ENCODE data around the gene CISH. TPM values are rescaled to one million over a fixed set of nuclear protein-coding genes. Genes with fewer than 3 reads are reported as not detected.

CISH gene
- total and polyA plus RNA-seq, 9 of the 15 experiments (the other 6 are each of a cell fraction or from before 2014, with no cell fraction given) = 1.7 to 47.7 (median 18.3) TPM

- TF ChIP-seq HBP1 (CRISPR knock-in tag; IDR thresholded peaks at IDR 0.05) (no peak), KDM2B (CRISPR knock-in tag; IDR thresholded peaks at IDR 0.05) (0 out of 2 replicates have a peak, but pooled peaks have one; percentile 3), CEBPZ (IDR thresholded peaks at IDR 0.05; ENCODE audit: borderline replicate concordance, low read depth, low read length) (no peak), ZHX1 (conservative IDR thresholded peaks at IDR 0.05; ENCODE audit: low read length) (no peak), CTCF (IDR thresholded peaks at IDR 0.05 in 2 of 3, conservative IDR thresholded peaks at IDR 0.05 in 1 of 3; ENCODE audit: insufficient read depth in 2 of 3, low read depth in 1 of 3, low read length in 3 of 3) (peak; percentile 18 to 52 (median 39); a peak in 5 of 6 replicates), CEBPB (tag; IDR thresholded peaks at IDR 0.05) (no peak), NCOA2 (IDR thresholded peaks at IDR 0.05; ENCODE audit: partially characterized antibody in 2 of 2) (no peak), FOXA3 (CRISPR knock-in tag; conservative IDR thresholded peaks at IDR 0.05 in 1 of 2, IDR thresholded peaks at IDR 0.05 in 1 of 2) (no peak), RBM17 (IDR thresholded peaks at IDR 0.05; ENCODE audit: borderline replicate concordance, low read depth, low read length) (no peak), KLF13 (tag; IDR thresholded peaks at IDR 0.05; ENCODE audit: borderline replicate concordance, low read depth) (no peak), MEF2D (tag; conservative IDR thresholded peaks at IDR 0.05; ENCODE audit: low read depth) (no peak), PHB (CRISPR knock-in tag; IDR thresholded peaks at IDR 0.05) (no peak), ZNF57 (CRISPR knock-in tag; IDR thresholded peaks at IDR 0.05) (no peak)
- TF ChIP-seq, protein P1, sequence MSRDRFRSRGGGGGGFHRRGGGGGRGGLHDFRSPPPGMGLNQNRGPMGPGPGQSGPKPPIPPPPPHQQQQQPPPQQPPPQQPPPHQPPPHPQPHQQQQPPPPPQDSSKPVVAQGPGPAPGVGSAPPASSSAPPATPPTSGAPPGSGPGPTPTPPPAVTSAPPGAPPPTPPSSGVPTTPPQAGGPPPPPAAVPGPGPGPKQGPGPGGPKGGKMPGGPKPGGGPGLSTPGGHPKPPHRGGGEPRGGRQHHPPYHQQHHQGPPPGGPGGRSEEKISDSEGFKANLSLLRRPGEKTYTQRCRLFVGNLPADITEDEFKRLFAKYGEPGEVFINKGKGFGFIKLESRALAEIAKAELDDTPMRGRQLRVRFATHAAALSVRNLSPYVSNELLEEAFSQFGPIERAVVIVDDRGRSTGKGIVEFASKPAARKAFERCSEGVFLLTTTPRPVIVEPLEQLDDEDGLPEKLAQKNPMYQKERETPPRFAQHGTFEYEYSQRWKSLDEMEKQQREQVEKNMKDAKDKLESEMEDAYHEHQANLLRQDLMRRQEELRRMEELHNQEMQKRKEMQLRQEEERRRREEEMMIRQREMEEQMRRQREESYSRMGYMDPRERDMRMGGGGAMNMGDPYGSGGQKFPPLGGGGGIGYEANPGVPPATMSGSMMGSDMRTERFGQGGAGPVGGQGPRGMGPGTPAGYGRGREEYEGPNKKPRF (IDR thresholded peaks at IDR 0.05; ENCODE audit: low read depth, low read length) = no peak
Measured at GRCh38 chr3:50611464-50612233, at the start of gene CISH (continued).

Data from K562 (cell line).